OCI-LY1 (cell line): ENCODE data around the gene TRPC4AP.

Source experiments
- EZH2 ChIP-seq: fragments of 200-600 bp; sonication (generic), shearing (Covaris generic); IDR thresholded peaks from 2 replicates; pipeline ENCODE4 v1.8.0; 2017; ENCODE audit warnings: borderline replicate concordance, mixed run types, mild to moderate bottlenecking, antibody characterized with exemption, low read length, moderate library complexity, mixed read lengths
- TF ChIP-seq, protein P1 (sequence below): fragments of 200-600 bp; sonication (generic), shearing (Covaris generic); IDR thresholded peaks from 2 replicates; pipeline ENCODE4 v1.5.1; 2017; ENCODE audit warnings: mild to moderate bottlenecking, antibody characterized with exemption, low read length, moderate library complexity, mixed read lengths

DNA sequence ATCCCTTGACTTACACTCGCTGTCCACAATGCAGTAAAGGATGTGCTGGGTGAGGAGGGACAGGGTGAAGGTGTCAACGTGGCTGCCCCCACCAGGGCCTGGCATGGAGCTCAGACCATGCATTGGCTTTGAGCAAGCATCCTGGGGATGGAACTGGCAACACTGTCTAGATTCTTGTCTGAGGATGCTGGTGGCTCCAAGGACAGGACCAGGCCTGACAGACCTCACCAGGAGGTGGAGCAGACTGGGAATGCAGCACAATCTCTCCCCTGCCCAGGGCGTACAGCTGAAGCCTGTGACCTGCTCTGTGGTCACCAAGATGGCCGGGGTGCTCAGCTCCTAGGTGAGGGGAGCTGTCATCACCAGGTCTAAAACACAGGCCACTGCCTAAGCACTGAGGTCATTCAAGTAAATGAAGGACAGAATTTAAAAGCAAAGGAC lies 86.1 kb downstream of the TRPC4AP start:
- TF ChIP-seq, protein P1, sequence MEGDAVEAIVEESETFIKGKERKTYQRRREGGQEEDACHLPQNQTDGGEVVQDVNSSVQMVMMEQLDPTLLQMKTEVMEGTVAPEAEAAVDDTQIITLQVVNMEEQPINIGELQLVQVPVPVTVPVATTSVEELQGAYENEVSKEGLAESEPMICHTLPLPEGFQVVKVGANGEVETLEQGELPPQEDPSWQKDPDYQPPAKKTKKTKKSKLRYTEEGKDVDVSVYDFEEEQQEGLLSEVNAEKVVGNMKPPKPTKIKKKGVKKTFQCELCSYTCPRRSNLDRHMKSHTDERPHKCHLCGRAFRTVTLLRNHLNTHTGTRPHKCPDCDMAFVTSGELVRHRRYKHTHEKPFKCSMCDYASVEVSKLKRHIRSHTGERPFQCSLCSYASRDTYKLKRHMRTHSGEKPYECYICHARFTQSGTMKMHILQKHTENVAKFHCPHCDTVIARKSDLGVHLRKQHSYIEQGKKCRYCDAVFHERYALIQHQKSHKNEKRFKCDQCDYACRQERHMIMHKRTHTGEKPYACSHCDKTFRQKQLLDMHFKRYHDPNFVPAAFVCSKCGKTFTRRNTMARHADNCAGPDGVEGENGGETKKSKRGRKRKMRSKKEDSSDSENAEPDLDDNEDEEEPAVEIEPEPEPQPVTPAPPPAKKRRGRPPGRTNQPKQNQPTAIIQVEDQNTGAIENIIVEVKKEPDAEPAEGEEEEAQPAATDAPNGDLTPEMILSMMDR, result no peak
- TF ChIP-seq EZH2, result no peak
